HCT116 (cell line): ENCODE results near the gene SELENOH. TPM values are rescaled to one million over a fixed set of nuclear protein-coding genes. Genes with fewer than 3 reads are reported as not detected.

ENCODE experiments used
- ATAC-seq: fragments of 200-7000 bp; cut with Tn5 transposase; 2 replicates; pipeline ENCODE4 v1.9.1; 2020; ENCODE audit warnings: mild to moderate bottlenecking, moderate library complexity
- BruUV-seq: library from RNA; stranded (reverse); fragments of 400-500 nt; replicated peaks from 2 replicates; lab custom pipeline; 2021; lab: Mats Ljungman, UMichigan
- CTCF ChIA-PET: fragments of 300-600 bp; sonication (Branson Sonifier 250); formaldehyde crosslinking; loops from one replicate; lab custom pipeline; 2021; ENCODE audit warnings: antibody characterized with exemption; lab: Charles Lee
- POLR2A ChIA-PET: fragments of 300-600, 350-600 bp; sonication (Branson Sonifier 250); formaldehyde crosslinking; loops from one replicate; lab custom pipeline; 2021; ENCODE audit warnings: antibody characterized with exemption; lab: Charles Lee
- RAD21 ChIA-PET, 2 experiments: fragments of 300-600 bp; sonication (Branson Sonifier 250); formaldehyde crosslinking; loops; one replicate each; lab custom pipeline; 2023; ENCODE audit warnings: low total read pairs in 2 of 2; ENCODE audit not compliant: uncharacterized antibody in 2 of 2, unreplicated experiment in 2 of 2, low non-redundant PET in 1 of 2; lab: Charles Lee
- DNase-seq: peaks from one replicate; pipeline ENCODE4 v3.0.0-alpha.2; 2010; ENCODE audit warnings: low read depth, low spot score
- H2AFZ ChIP-seq: fragments of 200-600 bp; shearing (Covaris generic), sonication (generic); 2 replicates; pipeline ENCODE4 v1.6.1; 2017; ENCODE audit warnings: low read depth, mixed run types, mixed read lengths, antibody characterized with exemption, low read length; ENCODE audit not compliant: poor library complexity, severe bottlenecking
- H3K27ac ChIP-seq: 2 replicates; pipeline ENCODE4 v1.5.1; 2012; ENCODE audit warnings: low read depth, low read length
- H3K27me3 ChIP-seq: fragments of 200-600 bp; sonication (generic); 2 replicates; pipeline ENCODE4 v1.6.1; 2016; ENCODE audit warnings: mixed run types, low read length, mixed read lengths; ENCODE audit not compliant: insufficient read depth
- H3K36me3 ChIP-seq, 2 experiments: fragments of 200-500 bp in 1 of 2; fragments of 200-600 bp in 1 of 2; sonication (Bioruptor generic) in 1 of 2; sonication (generic) in 1 of 2; 2 replicates each; pipeline versions ENCODE4 v1.5.1 to v1.6.1; 2014 to 2016; ENCODE audit warnings: low read length in 2 of 2, inconsistent platforms in 1 of 2, mixed read lengths in 1 of 2, mixed run types in 1 of 2; ENCODE audit not compliant: insufficient read depth in 2 of 2, control insufficient read depth in 1 of 2
- H3K4me1 ChIP-seq, 2 experiments: fragments of 200-600 bp in 1 of 2; sonication (generic) in 1 of 2; 2 replicates each; pipeline versions ENCODE4 v1.5.1 to v1.6.1; 2012 to 2017; ENCODE audit warnings: low read length in 2 of 2, inconsistent platforms in 1 of 2, mild to moderate bottlenecking in 1 of 2, mixed read lengths in 1 of 2, mixed run types in 1 of 2, moderate library complexity in 1 of 2; ENCODE audit not compliant: insufficient read depth in 2 of 2, control insufficient read depth in 1 of 2
- H3K4me2 ChIP-seq: fragments of 200-600 bp; sonication (generic); 2 replicates; pipeline ENCODE4 v1.6.1; 2017; ENCODE audit warnings: mixed run types, low read length, mixed read lengths
- H3K4me3 ChIP-seq, 2 experiments: fragments of 200-600 bp in 1 of 2; sonication (generic) in 1 of 2; replicated peaks in 1 of 2; 2 replicates each; pipeline ENCODE4 v1.5.1; 2011 to 2016; ENCODE audit warnings: low read length in 2 of 2, control low read depth in 1 of 2, low read depth in 1 of 2, mild to moderate bottlenecking in 1 of 2, mixed read lengths in 1 of 2, mixed run types in 1 of 2
- H3K79me2 ChIP-seq: fragments of 200-600 bp; sonication (generic); 2 replicates; pipeline ENCODE4 v1.6.1; 2017; ENCODE audit warnings: mild to moderate bottlenecking, mixed run types, low read length, moderate library complexity, mixed read lengths; ENCODE audit not compliant: insufficient read depth
- H3K9ac ChIP-seq: fragments of 200-600 bp; sonication (generic); 2 replicates; pipeline ENCODE4 v1.6.1; 2016; ENCODE audit warnings: low read length, mixed read lengths
- H3K9me2 ChIP-seq: fragments of 200-600 bp; sonication (generic), shearing (Covaris generic); 2 replicates; pipeline ENCODE4 v1.6.1; 2017; ENCODE audit warnings: mixed run types, mild to moderate bottlenecking, moderate library complexity; ENCODE audit not compliant: insufficient read depth
- H3K9me3 ChIP-seq, 2 experiments: fragments of 200-500 bp in 1 of 2; fragments of 200-600 bp in 1 of 2; sonication (Bioruptor generic) in 1 of 2; sonication (generic) in 1 of 2; 2 replicates each; pipeline ENCODE4 v1.6.1; 2014 to 2017; ENCODE audit warnings: low read length in 2 of 2, mixed read lengths in 2 of 2, inconsistent platforms in 1 of 2, low read depth in 1 of 2, mild to moderate bottlenecking in 1 of 2, mixed run types in 1 of 2, moderate library complexity in 1 of 2; ENCODE audit not compliant: control insufficient read depth in 1 of 2, insufficient read depth in 1 of 2
- H4K20me1 ChIP-seq: fragments of 200-600 bp; sonication (generic), shearing (Covaris generic); 2 replicates; pipeline ENCODE4 v1.6.1; 2017; ENCODE audit warnings: mixed run types, mild to moderate bottlenecking, moderate library complexity; ENCODE audit not compliant: insufficient read depth
- ATF3 ChIP-seq: IDR thresholded peaks from 2 replicates; pipeline ENCODE4 v1.6.1; 2012
- CEBPB ChIP-seq: IDR thresholded peaks from 2 replicates; pipeline ENCODE4 v1.6.1; 2012; ENCODE audit warnings: low read depth
- CTCF ChIP-seq, 3 experiments: fragments of 200-600 bp in 1 of 3; sonication (generic) in 1 of 3; IDR thresholded peaks in 2 of 3; conservative IDR thresholded peaks in 1 of 3; 2 replicates each; pipeline ENCODE4 v1.5.1; 2012 to 2017; ENCODE audit warnings: low read depth in 2 of 3, low read length in 2 of 3, antibody characterized with exemption in 1 of 3, borderline replicate concordance in 1 of 3, control low read depth in 1 of 3, mild to moderate bottlenecking in 1 of 3, mixed read lengths in 1 of 3, mixed run types in 1 of 3, moderate library complexity in 1 of 3; ENCODE audit not compliant: insufficient read depth in 1 of 3
- ELF1 ChIP-seq: IDR thresholded peaks from 2 replicates; pipeline ENCODE4 v1.6.1; 2012; ENCODE audit warnings: low read depth, borderline replicate concordance
- EZH2 ChIP-seq: fragments of 200-600 bp; sonication (generic); IDR thresholded peaks from 2 replicates; pipeline ENCODE4 v1.6.1; 2017; ENCODE audit warnings: antibody characterized with exemption, mixed run types
- EZH2phosphoT487 ChIP-seq: fragments of 200-600 bp; IDR thresholded peaks from 2 replicates; pipeline ENCODE4 v1.6.1; 2018; ENCODE audit warnings: antibody characterized with exemption, borderline replicate concordance
- FOSL1 ChIP-seq: IDR thresholded peaks from 2 replicates; pipeline ENCODE4 v1.6.1; 2012; ENCODE audit warnings: low read depth
- JUND ChIP-seq: IDR thresholded peaks from 2 replicates; pipeline ENCODE4 v1.6.1; 2012
- MAX ChIP-seq: IDR thresholded peaks from 2 replicates; pipeline ENCODE4 v1.6.1; 2012
- POLR2A ChIP-seq: IDR thresholded peaks from 2 replicates; pipeline ENCODE4 v1.7.0; 2011; ENCODE audit warnings: borderline replicate concordance; ENCODE audit not compliant: insufficient read depth, insufficient read length; ENCODE audit errors: extremely low read depth
- POLR2AphosphoS5 ChIP-seq: IDR thresholded peaks from 2 replicates; pipeline ENCODE4 v1.6.1; 2011; ENCODE audit warnings: mild to moderate bottlenecking, low read depth, low read length, moderate library complexity
- RAD21 ChIP-seq: IDR thresholded peaks from 2 replicates; pipeline ENCODE4 v1.6.1; 2012; ENCODE audit warnings: low read depth, mild to moderate bottlenecking
- REST ChIP-seq: IDR thresholded peaks from 2 replicates; pipeline ENCODE4 v1.6.1; 2012; ENCODE audit warnings: low read depth
- SIN3A ChIP-seq: IDR thresholded peaks from 2 replicates; pipeline ENCODE4 v1.6.1; 2012; ENCODE audit warnings: low read depth
- SP1 ChIP-seq: IDR thresholded peaks from 2 replicates; pipeline ENCODE4 v1.6.1; 2012; ENCODE audit warnings: low read depth
- SRF ChIP-seq: IDR thresholded peaks from 2 replicates; pipeline ENCODE4 v1.6.1; 2012; ENCODE audit warnings: low read depth
- YY1 ChIP-seq: IDR thresholded peaks from 2 replicates; pipeline ENCODE4 v1.6.1; 2011; ENCODE audit warnings: low read length, low read depth, moderate library complexity, mild to moderate bottlenecking; ENCODE audit not compliant: insufficient replicate concordance; ENCODE audit errors: extremely low read depth
- ZBTB33 ChIP-seq: IDR thresholded peaks from 2 replicates; pipeline ENCODE4 v1.6.1; 2011; ENCODE audit warnings: mild to moderate bottlenecking, low read length, moderate library complexity; ENCODE audit not compliant: insufficient replicate concordance; ENCODE audit errors: extremely low read depth
- ZFX ChIP-seq: fragments of 450-650 bp; IDR thresholded peaks from 2 replicates; pipeline ENCODE4 v1.6.1; 2017
- ZNF274 ChIP-seq: fragments of 200-500 bp; sonication (Bioruptor generic); IDR thresholded peaks from 2 replicates; pipeline ENCODE4 v1.6.1; 2014; ENCODE audit warnings: mild to moderate bottlenecking, low read depth, low read length, inconsistent platforms
- intact Hi-C: fragments of 100-400 bp; cut with micrococcal nuclease; formaldehyde crosslinking; loops from 2 replicates; pipeline ENCODE4 v1.10.0; 2022
- total RNA-seq: library from RNA; stranded (reverse); gene quantifications from one replicate; pipeline ENCODE4 v1.2.1, GENCODE V29; 2021; ENCODE audit not compliant: unreplicated experiment

SELENOH gene
- total RNA-seq, 1 experiment from 2014 or later: 194 TPM

GRCh38 chr11:57781529-57781943, 40.2 kb downstream of the SELENOH start:
- ATAC-seq: peak; percentile 72
- intact Hi-C loops: loop anchor here (1.0 kb wide), 1 partner anchor 18 kb away; no protein-coding TSS in a partner anchor
- TF ChIP-seq POLR2A: no peak
- no peak for TF ChIP-seq EZH2phosphoT487
- TF ChIP-seq SRF: peak; percentile 98
- no peak for TF ChIP-seq REST
- TF ChIP-seq ELF1: no peak; the same call in 1 of the 2 replicates
- peak; percentile 56 for TF ChIP-seq RAD21
- no peak for TF ChIP-seq EZH2
- TF ChIP-seq ZFX: 0 out of 2 replicates have a peak, but pooled peaks have one; percentile 10
- peak; percentile 99 for TF ChIP-seq SP1
- TF ChIP-seq SIN3A: peak; percentile 93
- peak; percentile 43 for TF ChIP-seq ZBTB33
- peak; percentile 98 for TF ChIP-seq MAX
- peak; percentile 77 for TF ChIP-seq CEBPB
- TF ChIP-seq FOSL1: peak; percentile 82
- peak; percentile 73 for TF ChIP-seq YY1
- no peak for TF ChIP-seq ZNF274
- peak; percentile 92 for TF ChIP-seq JUND
- TF ChIP-seq CTCF (IDR thresholded peaks at IDR 0.05 in 2 of 3, conservative IDR thresholded peaks at IDR 0.05 in 1 of 3; ENCODE audit: borderline replicate concordance in 1 of 3, insufficient read depth in 1 of 3, low read depth in 2 of 3, low read length in 2 of 3): no peak
- TF ChIP-seq ATF3: no peak
- TF ChIP-seq POLR2AphosphoS5: peak; percentile 77

More at GRCh38 chr11:57781529-57781943, 40.2 kb downstream of the SELENOH start:
- H3K4me1 ChIP-seq: peaks cover 82 to 100% of the 10 kb centered on the region in 2 experiments
- H3K4me2 ChIP-seq: peak overlapping the region; percentile 72
- peak; percentile 93 for DNase-seq
- RAD21 ChIA-PET: no interaction called here
- BruUV-seq: no TSS peak
- no peaks in the 10 kb centered on the region; the same call in 1 of the 2 replicates for H4K20me1 ChIP-seq
- no peaks in the 10 kb centered on the region for H3K9me3 ChIP-seq
- peaks cover 100% of the 10 kb centered on the region for H3K79me2 ChIP-seq
- peak overlapping the region; percentile 15 to 47 for H3K4me3 ChIP-seq
- no peak overlapping the region for H2AFZ ChIP-seq
- H3K27me3 ChIP-seq: no peaks in the 10 kb centered on the region
- no peaks in the 10 kb centered on the region for H3K9me2 ChIP-seq
- peak overlapping the region; percentile 89 for H3K27ac ChIP-seq
- POLR2A ChIA-PET: interaction anchor here (0.7 to 2.5 kb wide), 4 partner anchors 13 to 75 kb away, joined by 3 to 14 read pairs (median 4); partner anchors contain the start of gene CTNND1
- peak overlapping the region; percentile 69 for H3K9ac ChIP-seq
- CTCF ChIA-PET: interaction anchor here (1.3 kb wide), 1 partner anchor 19 kb away, joined by 4 read pairs; no protein-coding TSS in a partner anchor
- H3K36me3 ChIP-seq: no peaks in the 10 kb centered on the region
